Measurements from ENCODE around the gene ITPKB.
"Not testable (repeated sequence)": the region's sequence is repeated elsewhere in the genome, so short reads cannot be mapped to it uniquely, and the experiment has no call there.

Gene ITPKB

GRCh38 chr1:226598955-226599354 is 140.1 kb downstream of the ITPKB start:
- DNase-seq, result not testable (repeated sequence)

- no peak for DNase-seq
These were observed 140.6 kb downstream of the ITPKB start for GRCh38 chr1:226598455-226598849.

GRCh38 chr1:226597616-226598454 is 141.2 kb downstream of the ITPKB start:
- no peak for DNase-seq

GRCh38 chr1:226596531-226597165 is 142.4 kb downstream of the ITPKB start:
- DNase-seq, result no peak

GRCh38 chr1:226593541-226593940 is 145.5 kb downstream of the ITPKB start:
- no peak for DNase-seq

- DNase-seq, result no peak
These were observed 148.5 kb downstream of the ITPKB start for GRCh38 chr1:226590614-226591013.

DNA sequence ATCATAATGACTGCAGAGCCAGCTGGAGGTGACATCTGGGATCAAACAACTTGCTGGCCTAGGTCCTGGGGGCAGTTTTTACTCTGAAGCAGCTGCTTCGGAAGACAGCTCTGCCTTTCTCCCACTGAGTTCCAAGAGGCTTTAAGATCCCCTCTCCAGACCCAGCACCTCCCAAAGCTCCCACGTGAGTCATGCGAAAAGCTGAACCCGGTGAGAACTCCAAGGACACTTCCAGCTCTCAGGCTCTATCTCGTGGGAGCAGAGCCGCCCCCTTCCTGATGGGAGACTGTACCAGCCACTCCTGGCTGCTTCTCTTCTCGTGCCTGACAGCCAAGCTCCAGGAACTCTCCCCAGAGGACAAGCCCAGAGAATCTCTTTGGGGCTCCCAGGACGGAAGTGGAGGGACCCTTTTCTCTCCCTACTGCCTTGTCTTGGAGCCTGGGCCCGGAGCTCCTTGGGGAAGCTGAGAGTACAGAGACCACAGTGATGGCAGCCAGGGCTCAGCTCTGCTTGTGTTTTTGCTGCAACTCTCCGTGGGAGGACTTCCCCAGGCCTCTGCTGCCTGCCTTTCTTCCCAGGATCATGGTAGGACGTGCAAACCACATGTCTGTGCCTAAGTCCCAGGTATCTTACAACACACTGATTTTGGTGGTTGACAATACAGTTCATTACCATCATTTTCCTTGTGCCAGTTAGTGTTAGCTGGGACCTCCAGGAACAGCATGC is 149.9 kb downstream of the ITPKB start:
- no peak for DNase-seq

GRCh38 chr1:226588484-226588883 is 150.6 kb downstream of the ITPKB start:
- DNase-seq, result no peak

GRCh38 chr1:226586650-226587422 is 152.2 kb downstream of the ITPKB start:
- DNase-seq, result no peak

DNA sequence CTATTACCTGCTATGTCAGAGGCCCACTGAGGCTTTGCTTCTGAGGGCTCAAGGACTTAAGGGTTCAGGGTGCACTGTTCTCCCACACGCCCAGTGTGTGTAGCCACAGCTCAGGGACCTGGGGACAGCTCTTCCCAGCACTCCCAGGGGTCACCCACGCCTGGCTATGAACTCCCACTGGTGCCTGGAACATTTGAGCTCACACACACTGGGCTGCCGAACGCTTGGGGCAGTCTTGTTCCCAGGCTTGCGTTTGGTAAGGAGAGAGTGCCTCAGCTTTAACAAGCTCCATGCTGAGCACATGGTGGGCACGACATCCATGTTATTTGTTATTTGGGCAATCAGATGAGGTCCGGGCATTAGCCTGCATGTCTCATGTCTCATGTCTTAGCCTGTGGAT is 153.0 kb downstream of the ITPKB start:
- no peak for DNase-seq

DNA sequence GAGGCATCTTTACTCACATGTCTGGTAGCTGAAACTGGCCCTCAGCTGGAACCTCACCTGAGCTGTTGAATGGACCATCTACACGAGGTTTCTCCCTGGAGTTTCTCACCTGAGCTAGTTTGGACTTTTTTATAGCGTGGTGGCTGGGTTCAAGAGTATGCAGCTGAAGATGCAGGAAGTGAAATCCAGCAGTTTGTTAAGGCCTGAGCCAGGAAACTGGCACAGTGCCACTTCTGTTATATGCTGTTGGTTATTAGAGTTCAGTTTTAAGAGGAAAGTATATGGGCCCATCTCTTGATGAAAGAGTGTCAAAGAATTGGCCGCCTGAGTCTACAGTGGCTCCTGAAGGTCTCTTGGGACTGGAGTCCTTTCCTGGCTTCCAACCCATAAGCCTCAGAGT is 154.9 kb downstream of the ITPKB start:
- DNase-seq, result no peak

DNA sequence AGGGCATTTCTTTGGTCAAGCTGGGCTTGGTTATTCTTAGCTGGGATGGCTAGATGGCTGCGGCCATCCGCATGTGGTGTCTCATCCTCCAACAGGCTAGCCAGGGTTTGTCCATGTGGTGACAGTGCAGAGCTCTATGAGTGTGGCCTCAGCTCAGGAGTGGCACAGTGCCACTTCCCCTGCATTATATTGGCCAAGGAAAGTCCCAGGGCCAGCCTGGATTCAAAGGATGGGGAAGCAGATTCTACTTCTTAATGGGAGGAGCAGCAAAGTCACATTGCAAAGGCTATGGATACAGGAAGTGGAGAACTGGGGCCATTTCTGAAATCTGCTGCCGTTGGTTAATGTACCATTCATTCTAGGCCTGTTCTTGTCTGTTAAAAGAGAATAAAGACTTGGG is 156.1 kb downstream of the ITPKB start:
- DNase-seq, result no peak
